ENCODE results near the gene POTEJ.
"Not testable (repeated sequence)": the region's sequence is repeated elsewhere in the genome, so short reads cannot be mapped to it uniquely, and the experiment has no call there.

The POTEJ gene

GRCh38 chr2:130608276-130609001, 2.8 kb upstream of the POTEJ start:
- DNase-seq (ENCODE audit: low read depth), result not testable (repeated sequence)

- not testable (repeated sequence) for DNase-seq (ENCODE audit: low read depth)
Measured at GRCh38 chr2:130609002-130609920, 2.0 kb upstream of the POTEJ start.

- not testable (repeated sequence) for DNase-seq (ENCODE audit: low read depth)
Measured at GRCh38 chr2:130610486-130610885, 754 bp upstream of the POTEJ start.

- DNase-seq (ENCODE audit: low read depth), result not testable (repeated sequence)
Measured at GRCh38 chr2:130628784-130629475, 17.7 kb downstream of the POTEJ start.

GRCh38 chr2:130638973-130639372, 27.7 kb downstream of the POTEJ start:
- not testable (repeated sequence) for DNase-seq (ENCODE audit: low read depth)

- not testable (repeated sequence) for DNase-seq (ENCODE audit: low read depth)
Measured at GRCh38 chr2:130641688-130642087, 30.4 kb downstream of the POTEJ start.

DNA sequence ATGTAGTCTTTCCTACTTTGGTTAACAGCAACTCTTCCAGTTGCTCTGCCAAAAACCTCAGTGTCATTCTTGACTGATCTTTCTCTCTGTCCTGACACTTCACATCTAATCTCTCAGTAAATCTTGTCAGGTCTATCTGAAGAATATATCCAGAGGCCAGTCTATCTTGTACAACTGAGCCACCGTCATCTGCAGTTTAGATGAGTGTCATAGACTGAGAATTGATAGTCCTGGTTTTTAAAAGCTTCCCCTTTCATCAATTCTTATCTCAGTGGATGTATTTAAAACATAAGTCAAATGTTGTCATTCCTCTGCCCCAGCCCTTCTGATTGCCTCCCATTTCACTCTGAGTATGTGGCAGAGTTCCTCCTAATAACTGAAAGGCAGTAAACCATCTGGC, 38.0 kb downstream of the POTEJ start:
- not testable (repeated sequence) for DNase-seq (ENCODE audit: low read depth)

- not testable (repeated sequence) for DNase-seq (ENCODE audit: low read depth)
Measured at GRCh38 chr2:130664506-130664905, 53.3 kb downstream of the POTEJ start.

GRCh38 chr2:130665596-130665995, 54.4 kb downstream of the POTEJ start:
- DNase-seq (ENCODE audit: low read depth), result not testable (repeated sequence)

DNA sequence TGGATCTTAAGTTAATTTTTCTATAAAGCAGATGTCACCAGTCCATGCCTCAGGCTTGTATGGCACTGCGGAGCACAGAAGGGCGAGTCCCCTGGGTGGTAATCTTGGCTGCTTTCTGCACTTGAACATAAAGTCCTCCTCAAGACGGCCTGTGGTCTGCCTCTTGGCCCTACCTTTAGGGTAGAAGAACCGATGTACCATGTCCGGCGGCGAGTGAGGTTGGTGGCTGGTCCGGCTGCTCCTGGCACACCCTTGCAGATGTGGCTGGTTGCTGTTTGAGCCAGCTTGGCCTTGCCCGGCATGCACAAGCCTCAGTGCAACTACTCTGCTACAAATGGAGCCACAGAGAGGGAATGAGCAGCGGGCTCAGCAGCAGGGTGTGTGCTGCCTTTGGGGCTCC, 56.3 kb downstream of the POTEJ start:
- DNase-seq (ENCODE audit: low read depth), result not testable (repeated sequence)

DNA sequence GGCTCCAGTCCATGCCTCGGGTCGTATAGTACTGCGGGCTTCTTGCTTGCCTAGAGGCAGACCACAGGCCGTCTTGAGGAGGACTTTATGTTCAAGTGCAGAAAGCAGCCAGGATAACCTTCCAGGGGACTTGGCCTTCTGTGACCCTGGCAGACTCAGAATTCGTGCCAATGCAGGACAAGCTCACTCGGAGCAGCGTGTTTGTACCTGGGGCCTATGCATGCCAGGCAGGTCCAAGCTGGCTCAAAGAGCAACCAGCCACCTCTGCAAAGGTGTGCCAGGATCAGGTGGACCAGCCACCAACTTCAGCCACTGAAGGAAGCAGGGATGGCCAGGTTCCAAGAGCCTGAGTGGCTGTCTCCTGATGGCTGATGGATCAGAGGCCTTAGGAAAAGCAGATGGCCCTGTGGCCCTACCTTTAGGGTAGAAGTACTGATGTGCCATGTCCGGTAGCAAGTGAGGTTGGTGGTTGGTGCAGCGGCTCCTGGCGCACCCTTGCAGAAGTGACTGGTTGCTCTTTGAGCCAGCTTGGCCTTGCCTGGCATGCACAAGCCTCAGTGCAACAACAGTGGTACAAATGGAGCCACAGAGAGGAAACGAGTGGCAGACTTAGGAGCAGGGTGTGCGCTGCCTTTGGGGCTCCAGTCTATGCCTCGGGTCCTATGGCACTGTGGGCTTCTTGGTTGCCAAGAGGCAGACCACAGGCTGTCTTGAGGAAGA, 58.9 kb downstream of the POTEJ start:
- not testable (repeated sequence) for DNase-seq (ENCODE audit: low read depth)

DNA sequence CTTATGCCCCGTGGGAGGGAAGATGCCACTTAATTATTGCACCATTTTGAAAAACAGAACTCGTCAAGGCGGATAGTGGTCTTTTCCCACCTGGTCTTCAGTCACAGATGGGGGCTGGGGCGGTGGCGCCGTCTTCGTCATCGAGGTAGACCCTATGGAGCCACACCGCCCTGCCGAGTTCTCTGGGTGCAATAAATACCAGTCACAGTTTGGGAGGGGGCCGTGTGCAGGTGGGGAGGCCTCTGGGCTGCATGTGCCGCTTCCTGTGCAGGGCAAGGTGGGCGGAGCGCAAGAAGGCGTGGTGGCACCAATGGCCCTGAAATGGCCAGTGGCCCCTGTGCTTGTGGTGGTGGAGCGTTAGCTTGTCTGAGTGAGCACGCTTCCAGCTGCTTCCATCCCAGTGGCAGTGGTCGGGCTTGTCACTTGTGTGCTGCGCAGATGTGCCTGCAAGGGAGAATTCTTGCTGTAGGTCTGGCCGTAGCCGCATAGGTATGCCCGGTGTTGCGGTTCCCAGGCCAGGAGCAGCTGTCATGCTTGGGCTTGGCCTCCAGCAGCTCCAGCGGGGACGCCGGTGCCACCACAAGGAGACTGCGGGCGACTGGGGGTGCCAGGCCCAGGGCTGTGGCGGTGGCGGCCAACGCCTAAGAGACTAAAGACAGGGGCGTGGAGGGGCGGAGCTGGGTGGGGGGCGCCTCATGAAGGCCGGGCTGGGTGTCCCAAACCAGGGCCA, 81.0 kb downstream of the POTEJ start:
- not testable (repeated sequence) for DNase-seq (ENCODE audit: low read depth)

DNA sequence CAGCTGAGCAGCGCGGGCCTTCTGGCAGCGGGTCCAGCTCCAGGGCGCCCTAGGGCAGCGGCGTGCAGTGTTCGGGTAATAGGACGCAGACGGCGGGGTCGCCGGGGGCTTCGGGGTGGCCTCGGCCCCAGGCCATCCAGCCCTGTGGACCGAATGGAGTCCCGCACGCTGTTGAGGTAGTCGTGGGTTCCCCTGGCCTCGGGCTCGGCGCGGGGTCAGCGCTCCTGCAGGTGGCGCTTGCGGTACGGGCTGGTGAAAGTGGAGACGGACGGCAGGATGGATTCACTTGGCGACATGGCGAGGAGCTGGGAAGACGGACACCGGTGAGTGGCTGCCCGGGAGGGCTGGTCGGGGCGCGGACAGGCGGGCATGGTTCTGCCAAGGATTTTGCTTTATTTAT, 82.2 kb downstream of the POTEJ start:
- DNase-seq (ENCODE audit: low read depth), result not testable (repeated sequence)

GRCh38 chr2:130703250-130703649, 92.0 kb downstream of the POTEJ start:
- DNase-seq (ENCODE audit: low read depth), result not testable (repeated sequence)
